GM19467 (cell line): ENCODE results near the gene FBXL17.
"Not testable (repeated sequence)": the region's sequence is repeated elsewhere in the genome, so short reads cannot be mapped to it uniquely, and the experiment has no call there.

Experiments
- ATAC-seq: cut with Tn5 transposase; IDR thresholded peaks from one replicate; pipeline ENCODE4 v1.9.1; 2021; ENCODE audit warnings: mild to moderate bottlenecking, moderate library complexity; ENCODE audit not compliant: unreplicated experiment

Gene FBXL17

DNA sequence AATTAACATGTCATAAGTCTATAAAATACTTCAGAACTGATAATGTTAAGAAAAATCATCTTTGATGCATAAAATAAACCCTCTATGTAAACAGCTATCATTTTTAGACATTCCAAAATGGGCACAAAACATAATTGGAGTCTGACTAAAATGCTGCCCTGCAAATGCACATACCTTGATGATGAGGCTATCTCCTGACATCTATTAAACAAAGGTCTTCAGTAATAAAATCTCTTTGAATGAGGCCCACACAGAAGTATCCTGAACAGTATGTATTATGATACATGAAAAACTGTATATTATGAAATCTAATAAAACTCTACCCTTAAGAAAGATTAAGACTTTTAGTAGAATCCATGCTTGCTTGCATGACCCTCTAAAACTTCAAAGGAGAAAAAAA lies 66.1 kb downstream of the FBXL17 start:
- ATAC-seq = no peak

DNA sequence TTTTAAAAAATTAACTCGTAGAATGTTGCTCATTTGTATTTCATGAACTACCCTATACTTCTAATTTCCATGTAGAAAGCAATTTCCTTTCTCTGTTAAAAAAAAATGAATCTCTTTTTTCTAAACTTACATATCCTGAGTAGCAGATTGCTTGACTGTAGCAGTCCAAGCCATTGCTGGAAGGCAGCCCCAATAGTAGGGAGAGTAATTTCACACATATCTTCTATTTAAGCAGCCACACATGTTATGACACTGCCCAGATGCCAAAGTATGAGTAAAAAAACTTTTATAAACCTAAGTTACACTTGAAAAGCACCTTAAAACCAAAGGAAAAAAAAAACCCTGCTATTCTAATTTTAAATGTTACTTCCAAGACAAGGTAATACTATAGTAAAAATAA lies 69.6 kb downstream of the FBXL17 start:
- ATAC-seq = no peak

DNA sequence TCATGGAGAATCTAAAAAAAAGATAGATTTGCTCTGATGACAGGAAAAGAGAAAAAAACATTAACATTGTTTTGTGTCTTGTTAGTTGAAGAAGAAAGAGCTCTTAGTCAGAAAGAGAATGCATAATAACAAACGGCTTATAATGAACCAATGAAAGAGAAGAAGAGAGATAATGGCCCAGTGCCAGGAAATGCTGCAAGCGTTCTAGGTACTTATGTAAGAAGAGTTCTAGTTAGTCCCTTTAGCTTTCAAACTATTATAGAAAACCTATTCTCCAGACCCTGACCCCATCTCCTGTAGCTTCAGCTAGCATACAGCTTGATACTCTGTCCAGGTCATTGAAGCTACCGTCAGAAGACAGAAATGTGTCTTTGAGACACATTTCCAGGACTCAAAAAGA lies 70.2 kb downstream of the FBXL17 start:
- ATAC-seq = no peak

DNA sequence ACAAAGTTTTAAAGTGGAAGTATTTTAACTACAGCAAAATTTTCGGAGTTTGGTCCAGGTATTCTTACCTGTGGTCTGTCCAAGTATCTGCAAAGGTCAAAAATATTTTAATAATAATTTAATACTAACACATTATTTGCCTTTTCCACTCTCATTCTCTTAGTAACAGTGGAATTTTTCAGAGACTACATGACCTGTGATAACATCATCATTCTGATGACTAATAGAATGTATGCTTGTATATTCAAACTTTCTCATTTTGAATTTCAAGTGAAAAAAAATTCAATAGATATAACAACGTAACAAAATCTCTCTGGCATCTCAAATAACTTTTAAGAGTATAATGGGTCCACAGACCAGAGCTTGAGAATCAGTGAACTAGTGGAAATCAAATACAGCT lies 78.3 kb downstream of the FBXL17 start:
- no peak for ATAC-seq

DNA sequence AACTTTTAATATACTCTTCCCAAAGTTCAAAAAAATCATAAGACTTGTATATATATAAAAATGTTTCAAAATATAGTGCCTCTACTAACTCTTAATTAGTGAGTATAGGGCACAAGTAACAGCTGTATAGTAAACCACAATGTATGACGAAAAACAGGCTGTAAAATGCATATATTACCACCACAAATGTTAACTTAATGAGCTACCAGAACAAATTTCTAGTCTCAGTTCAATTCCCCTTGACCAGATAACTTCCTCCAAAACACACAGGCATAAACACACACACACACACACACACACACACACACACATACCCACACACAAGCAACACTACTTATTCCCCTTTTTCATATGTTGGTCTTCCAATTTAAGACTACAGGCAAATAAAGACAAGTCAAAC lies 78.8 kb downstream of the FBXL17 start:
- ATAC-seq = no peak

DNA sequence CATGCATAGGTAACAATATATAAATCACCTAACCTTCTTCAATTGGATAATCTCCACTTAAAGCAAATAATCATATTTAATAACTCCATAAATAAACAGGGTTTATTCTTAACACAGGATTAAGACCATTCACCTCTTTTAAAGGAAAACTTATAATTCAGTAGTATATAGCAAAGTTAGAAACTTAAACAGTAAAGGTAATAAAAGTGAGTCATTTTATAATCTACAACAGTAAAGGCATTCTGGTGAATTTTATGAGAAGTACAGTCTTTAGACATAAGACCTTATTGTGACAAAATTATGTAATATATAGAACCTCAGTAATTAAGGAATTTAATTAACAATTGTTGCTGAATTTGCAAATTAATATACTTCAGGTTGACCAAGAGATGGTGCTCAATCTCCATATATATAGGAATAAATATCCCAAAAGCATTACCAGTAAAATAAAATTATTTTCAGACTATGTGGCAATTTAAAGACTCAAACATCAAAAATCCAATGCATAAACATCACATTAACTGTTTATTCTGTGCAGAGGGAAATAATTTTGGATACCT lies 84.8 kb downstream of the FBXL17 start:
- ATAC-seq = no peak

DNA sequence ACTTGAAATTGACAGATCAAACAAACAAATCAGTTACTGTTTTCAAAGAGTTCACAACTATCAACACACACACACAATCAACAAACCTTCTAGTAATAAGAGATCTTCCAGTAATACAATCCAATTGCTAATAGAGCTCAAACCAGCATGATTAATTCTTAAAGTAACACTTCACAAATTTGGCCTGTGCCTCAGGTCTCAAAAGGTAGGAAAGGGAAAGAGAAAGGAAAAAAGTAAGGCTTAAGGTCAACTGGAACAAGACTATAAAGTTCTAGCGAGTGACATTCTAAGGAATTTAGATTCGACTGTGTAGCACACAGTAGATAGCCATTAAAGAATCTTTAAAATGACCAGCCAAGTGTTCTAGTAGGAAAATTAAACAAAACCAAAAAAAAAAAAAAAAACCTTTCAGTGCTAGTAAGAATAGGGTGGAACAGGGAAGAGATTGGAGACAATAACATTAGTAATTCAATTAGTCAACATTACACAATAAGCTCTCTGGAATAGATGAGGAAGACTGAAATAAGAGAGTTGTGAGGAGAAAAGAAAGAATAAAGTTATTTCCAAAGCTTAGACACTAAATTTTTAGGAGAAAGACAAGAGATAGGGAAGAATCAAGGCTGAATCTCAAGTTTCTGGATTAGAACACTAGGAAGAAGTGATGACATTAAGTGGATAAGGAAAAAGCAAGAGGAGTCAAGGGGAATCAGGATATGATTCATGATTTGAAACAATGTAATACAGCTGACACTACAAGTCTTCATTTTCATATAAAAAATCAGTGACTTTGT lies 86.1 kb downstream of the FBXL17 start:
- ATAC-seq = no peak

DNA sequence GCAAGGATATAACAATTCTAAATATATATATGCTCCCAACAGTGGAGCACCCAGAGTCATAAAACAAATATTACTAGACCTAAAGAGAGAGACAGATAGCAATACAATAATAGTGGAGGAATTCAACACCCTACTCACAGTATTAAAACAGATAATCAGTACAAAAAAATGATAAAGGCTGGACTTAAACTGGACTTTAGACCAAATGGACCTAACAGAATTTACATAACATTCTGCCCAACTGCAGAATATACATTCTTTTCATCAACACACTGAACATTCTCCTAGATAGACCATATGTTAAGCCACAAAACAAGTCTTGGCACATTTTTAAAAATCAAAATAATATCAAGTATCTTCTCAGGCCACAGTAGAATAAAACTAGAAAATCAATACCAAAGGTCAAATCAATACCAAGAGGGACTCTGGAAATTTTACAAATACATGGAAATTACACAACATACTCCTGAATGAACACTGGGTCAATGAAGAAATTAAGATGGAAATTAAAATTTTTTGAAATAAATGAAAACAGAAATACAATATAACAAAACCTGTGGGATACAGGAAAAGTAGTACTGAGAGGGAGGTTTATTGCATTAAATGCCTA lies 100.8 kb downstream of the FBXL17 start:
- ATAC-seq = no peak

DNA sequence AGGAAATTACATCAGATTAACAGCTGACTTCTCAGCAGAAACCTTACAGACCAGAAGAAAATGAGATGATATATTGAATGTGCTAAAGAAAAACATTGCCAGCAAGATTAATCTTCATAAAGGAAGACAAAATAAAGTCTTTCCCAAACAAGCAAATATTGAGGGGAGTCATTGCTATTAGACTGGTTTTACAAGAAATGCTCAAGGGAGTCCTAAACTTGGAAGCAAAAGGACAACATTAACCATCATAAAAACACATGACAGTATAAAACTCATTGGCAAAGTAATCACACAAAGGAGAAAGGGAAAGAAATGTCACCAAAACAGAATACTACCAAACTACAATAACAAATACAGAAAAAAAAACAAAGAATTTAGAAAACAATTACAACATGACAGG lies 101.7 kb downstream of the FBXL17 start:
- ATAC-seq = no peak

DNA sequence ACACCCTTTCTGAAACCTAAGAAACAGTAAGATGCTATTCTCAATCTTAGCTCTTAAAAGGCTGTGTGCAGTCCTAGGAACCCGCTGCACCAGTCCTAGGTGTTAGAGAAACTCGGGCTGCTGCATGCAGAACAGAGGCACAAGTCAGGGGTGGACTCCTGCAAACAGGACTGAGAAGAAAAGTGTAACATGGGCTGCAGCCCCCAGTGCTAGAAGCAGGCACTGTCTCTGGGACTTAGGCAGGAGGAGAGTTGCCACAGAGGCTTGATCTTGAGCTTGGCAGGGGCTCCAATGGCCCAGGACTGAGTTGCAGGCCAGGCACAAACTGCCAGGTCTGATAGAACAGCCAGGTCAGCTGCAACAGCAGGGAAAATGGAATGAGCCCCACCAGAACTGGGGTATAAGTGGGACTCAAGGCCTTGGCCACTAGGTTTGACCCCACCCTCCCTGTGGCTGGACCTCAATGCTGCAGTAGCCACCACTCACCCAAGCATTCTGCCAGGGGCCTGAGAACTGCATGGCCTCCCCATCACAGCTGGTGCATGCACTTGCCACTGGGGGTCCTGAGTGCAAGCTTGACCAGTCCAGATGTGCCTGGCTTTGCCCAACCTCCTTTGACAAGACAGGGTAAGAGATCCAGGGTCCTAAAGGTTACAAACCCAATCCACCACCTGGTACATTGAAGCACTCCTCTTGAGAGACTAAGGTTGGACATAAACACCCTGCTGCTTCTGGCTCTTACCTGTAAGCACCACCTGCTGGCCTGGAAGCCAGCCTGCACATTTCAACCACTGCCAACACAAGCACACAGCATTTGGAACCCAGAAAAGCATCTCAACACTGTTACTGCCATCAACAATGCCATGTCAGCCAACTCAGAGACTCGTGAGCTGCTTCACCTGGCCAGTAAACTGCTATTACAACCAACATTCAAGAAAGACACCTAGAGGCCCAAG lies 103.3 kb downstream of the FBXL17 start:
- no peak for ATAC-seq

DNA sequence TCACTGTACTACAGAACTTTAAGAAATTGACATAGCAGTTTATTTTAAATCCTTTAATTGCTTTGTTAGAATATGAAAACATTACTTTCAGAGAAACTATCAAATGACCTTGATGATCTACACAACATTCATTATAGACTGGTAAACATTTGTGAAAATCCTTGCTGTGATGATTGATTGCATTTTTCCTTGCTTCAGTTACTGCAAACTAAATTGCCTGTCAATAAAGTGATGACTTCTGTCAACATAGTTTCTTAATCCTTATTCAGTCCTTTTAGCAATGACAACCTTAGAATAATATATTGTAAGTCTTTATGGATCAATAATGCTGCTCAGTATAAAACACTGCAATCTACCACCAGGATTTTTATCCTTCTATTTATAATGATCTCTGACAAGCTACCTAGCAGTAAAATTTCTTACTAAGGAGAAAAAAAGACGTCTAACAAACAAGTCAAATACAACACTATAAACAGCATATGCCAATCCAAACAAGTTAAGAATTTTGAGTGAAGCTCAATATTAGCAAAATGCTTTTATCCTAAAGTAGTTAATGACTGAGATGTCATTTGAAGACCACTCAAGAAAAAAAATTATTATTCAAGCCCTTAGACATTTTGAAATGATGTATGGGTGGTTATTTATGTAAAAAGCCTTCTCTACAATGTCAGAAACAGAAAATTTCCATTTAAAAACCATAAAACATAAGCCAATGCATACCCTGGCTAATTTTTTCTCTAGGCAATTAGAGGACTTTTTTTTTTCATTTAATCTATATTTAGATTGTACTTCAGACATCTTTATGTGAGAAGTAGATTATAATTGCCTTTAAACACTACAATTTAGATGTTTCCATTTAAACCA lies 105.5 kb downstream of the FBXL17 start:
- ATAC-seq = no peak

DNA sequence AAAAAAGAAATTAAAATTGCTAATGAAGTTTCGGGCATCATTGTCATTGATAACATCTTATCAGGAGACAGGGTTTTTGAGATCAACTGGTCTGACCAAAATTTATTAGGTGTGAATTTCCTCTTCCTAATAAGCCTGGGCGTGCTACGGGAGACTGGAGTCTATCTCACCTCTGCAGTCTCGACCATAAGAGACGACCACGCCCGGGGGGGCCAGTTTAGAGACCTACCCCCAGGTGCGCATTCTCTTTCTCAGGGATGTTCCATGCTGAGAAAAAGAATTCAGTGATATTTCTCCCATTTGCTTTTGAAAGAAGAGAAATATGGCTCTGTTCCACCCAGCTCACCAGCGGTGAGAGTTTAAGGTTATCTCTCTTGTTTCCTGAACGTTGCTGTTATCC lies 107.8 kb downstream of the FBXL17 start:
- not testable (repeated sequence) for ATAC-seq

DNA sequence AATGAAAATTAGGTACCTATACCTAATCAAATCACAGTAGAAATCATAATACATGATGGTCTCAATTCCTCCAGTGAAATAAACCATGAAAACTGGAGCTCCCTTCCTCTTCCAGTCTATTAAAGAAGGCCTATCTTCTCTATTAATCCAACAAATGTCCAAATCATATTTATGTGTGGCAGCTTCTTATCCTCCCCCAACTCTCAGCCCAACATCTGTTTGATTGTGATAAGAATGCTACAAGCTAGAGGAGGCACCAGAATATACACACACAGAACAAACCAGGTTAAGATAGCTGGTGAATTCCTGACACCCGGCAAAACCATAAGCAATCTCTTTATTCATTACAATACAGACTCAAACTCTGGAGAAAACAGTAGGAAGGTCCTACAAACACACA lies 110.8 kb downstream of the FBXL17 start:
- no peak for ATAC-seq

DNA sequence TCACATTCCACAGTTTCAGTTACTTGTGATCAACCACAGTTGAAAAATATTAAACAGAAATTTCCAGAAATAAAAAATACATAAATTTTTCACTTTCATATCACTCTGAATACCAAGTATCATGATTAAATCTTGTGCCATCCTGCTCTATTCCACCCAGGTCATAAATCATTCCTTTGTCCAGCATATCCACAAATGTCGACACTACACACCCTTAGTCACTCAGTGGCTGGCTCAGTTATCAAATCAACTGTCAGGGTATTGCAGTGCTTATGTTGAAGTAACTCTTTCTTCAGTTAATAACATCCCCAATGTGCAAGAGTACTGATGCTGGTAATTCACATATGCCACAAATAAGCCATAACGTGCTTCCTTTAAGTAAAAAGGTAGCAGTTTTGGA lies 115.7 kb downstream of the FBXL17 start:
- no peak for ATAC-seq

DNA sequence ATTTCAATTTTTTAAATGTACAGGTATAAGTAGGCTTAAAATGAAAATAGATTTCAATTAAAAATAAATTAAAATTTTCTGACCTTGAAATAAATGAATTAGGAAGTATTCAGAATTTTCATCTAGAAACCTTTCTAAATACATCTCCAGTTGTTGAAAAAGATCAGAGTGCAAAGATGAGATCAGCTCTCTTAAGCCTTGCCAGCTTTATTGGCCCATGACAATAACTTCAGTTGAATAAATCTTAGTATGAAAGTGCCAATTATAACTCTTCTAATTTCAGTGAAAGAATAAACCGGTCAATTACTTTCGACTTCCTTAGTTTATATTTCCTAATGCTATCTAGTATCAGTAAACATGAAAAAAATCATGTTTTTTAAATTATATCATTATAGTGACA lies 117.4 kb downstream of the FBXL17 start:
- no peak for ATAC-seq

DNA sequence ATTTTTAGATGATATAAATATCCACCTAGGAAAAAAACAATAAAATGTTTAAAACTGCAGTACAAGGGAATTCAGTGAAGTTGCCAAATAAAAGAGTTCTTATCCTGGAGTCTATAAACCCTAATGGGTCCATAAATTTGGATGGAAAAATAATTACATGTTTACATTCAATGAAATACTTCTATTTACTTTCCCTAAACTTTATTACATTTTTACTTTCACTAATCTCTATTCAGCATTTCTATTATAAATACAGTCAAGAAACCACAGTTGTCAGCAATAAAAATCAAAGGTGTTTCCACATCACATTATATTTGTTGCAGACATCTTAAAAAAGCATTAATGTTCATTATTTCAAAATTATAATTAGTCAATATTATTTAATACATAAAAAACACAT lies 118.6 kb downstream of the FBXL17 start:
- ATAC-seq = no peak

DNA sequence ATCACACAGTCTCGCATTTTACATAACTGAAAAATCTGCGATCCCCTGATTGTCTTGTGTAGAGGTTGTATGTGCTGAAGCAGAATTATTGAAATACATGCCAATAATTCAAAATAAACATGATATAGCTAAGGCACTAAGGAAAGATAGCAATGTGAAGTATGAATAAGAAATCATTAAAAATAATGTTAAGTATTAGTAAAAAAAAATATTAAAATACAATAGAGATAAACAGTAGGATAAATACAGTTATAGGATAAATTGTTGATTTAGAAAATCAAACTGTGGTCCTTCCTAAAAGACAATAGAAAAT lies 121.1 kb downstream of the FBXL17 start:
- no peak for ATAC-seq

DNA sequence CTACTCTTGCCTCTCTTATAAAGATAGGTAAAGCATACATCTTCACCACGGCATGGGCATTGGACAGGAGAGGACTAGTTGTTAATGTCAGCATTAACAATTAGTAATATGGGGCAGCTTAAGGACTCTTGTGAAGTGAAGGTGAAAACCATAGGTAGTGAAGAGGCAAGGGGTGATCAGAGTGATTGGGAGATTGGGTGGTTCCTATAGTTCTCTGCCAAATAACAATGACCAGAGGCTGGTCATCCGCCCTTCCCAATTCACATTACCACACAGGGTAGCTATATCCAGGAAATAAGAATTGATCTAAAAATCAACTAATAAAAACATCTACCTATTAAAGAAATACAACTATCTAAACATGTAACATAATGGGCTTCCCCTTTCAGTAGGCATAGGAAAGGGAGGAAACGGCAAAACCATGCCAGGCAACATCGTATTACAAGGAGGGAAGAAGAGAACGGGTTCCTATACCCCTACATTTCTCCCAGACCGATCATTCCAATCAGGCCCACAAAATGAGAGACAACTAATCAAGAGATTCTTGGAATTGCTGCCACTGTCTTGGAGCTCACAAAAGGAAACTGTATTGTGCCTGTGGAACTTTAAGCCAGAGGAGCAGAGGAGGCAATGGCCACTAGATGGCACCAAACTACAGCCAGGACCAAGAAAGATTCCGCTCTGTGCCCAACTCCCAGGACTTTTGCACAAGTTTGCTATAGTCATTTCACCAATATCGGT lies 121.6 kb downstream of the FBXL17 start:
- peak; percentile 90 for ATAC-seq

DNA sequence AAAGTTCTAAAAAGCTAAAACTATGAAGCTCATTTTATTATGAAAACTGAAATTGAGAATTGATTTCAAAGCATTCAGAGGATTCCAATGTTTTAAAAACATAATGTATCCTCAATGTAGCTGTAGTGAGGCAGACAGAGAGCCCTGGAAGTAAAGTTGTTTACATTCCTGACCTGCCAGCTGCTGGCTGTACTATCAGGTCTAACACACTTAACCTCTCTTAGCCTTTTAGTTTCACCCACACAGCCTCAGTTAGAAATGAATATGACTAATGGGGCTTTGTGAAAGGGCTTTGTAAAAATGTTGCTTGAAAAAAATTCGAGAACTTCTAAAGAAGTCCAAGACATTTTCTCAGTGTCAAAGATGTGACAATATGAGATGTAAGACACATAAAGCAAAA lies 122.6 kb downstream of the FBXL17 start:
- ATAC-seq = no peak

DNA sequence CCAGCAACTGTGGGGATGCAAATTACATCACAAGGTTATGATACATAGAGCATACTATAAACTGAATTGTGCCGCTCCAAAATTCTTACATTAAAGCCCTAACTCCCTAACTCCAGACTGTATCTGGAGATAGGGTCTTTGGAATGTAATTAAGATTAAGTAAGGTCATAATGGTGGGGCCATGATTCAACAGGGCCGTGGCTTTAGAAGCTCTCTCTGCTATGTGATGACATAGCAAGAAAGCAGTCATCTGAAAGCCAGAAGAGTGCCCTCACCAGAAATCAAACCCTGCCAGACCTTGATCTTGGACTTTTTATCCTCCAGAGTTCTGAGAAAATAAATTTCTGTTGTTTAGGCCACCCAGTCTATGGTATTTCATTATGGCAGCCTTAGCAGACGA lies 123.9 kb downstream of the FBXL17 start:
- no peak for ATAC-seq
